ENCODE results near the gene ARL5B.

The ARL5B gene

DNA sequence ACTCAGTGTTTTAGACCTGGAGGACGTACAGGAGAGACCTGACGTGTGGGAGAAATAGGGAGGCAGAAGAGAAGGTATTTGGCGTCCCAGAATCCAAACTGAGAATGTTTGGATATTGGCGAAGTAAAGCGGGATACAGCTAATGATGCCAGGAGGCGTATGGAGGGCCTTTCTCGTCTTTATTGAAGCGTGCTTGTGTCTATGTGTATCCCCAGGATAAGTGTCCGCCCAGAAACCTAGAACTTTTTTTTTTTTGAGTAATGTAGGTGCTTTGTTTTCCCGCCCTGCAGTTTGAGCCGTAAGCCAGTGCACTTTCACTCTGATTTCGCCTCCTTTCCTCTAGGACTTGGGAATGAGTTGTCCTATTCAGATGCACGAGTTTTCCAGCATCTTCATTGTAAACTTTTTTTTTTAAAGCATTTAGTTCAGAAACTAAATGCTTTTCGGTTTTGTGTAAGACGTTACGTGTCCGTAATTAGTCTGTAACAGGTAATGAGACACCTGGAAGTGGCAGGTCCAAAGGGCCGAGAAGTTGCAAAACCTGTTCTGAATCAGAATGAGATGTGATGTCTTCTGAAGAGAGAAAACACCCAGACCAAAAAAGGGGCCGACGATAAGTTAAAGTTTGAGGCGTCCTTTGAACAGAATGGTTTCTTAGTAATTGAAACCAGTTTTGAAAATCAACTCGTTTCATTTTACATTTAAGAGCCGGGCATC is 746 bp downstream of the ARL5B start:
- DNase-seq = no peak

DNA sequence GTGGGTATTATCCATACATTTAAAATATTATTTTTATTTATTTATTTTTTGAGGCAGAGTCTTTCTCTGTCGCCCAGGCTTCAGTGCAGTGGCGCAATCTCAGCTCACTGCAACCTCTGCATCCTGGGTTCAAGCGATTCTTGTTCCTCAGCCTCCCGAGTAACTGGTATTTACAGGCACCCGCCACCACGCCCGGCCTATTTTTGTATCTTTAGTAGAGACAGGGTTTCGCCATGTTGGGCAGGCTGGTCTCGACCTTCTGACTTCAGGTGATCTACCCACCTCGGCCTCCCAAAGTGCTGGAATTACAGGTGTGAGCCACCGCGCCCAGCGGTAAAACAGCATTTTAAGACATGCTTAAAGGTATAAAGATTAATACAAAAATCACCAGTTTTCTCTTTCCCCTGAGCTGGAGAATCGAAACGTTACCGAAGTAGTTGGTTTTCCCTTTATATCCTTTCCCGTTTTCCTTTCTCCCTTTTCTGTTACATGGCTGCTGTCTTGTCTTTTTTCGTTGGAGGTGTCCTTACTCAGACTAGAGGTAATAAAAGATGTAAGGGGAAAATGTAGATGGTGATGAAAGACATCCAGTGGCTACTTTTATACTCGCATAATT is 1.7 kb downstream of the ARL5B start:
- DNase-seq = no peak

DNA sequence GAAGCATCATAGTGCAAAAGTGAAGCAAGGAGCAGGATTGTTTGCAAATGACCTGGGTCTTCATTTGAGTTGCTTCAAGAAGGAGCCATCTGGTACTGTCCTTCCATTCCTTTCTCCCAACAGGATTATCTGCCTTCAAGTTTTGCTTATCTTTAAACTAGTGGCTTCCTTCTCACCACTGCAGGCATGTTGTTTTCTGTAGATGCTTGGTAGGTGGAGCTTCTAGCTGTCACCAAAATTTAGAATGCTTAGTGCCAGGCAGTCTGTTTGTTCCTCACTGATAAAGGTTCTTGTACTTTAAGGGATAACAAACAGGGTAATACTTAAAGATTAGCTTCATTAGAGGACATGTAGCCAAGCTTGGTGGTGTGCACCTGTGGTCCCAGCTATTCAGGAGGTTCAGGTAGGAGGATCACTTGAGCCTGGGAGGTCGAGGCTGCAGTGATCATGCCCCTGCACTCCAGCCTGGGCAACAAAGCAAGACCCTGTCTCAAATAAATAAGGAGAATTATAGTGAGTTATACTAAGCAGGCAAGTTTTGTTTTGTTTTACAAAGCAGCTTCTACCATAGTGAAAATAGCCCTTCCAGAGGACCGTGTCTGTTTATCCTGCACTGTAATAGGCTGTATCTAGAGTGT is 5.7 kb downstream of the ARL5B start:
- DNase-seq = no peak

DNA sequence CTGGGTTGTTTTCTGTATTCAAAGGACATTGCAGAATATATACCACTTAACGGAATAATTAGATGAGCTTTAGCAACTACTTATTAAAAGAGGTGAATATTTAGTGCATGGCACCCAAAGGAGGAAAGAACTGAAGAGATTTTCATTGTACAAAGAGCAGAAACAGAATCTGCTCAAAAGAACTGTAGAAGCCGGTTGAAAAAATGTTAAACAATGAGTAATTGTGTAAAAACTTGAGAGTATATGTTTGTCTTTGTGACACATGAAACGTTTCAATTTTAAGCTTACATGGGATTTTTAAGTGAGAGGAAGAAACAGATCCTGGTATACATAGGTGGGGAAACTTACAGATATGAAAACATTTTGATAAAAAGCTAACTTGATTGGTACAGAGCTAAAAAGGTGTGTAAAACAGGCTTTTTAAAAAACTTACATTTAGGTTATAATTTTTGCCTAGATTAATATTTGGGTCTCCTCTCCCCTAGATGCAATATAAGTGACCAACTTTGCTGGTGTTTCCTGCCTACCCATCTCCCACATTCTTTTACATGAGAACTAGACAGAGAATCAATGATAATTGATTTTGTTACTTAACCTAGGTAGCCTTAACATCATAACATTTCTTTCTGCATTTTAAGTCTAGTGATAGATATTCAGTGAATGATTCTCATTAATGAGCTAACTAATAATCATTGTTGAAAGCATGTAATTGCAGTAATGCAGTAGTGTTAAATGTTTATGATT is 6.8 kb downstream of the ARL5B start:
- DNase-seq = no peak

DNA sequence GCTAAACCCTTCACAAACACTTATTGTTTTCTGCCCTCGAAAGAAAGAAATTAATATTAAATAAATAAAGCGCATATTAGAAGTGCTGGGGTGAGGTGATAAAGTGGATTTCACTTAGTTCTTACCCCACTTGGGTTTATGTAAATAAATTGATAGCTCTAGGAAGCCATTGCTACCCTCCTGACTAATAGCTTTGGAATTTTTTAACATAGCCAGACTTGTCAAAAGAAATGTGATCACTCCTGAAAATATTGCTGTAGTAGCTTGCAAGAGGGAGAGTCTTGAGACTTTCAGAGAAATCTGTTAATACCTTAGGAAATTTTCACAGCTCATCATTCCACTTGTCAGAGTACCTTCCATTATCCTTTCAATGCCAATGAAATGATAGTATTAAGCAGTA is 7.6 kb downstream of the ARL5B start:
- DNase-seq = no peak

DNA sequence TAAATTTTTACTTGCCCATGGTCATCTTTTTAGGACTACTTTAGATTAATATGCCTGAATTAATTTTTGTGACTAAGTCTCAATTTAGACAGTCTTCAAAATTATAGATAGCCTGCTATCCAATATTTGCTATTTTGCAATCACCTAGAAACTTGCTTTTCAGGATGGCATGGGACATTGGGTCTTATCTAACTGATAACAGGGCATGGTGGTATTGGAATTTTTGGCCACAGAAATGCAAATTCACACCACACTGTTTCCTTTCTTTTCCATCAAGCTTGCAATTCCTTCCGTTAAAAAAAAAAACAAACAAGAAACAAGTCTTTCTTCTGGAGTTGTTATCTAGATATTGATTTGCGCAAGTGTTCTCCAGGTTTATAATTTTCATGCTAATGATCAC is 8.8 kb downstream of the ARL5B start:
- DNase-seq = no peak

DNA sequence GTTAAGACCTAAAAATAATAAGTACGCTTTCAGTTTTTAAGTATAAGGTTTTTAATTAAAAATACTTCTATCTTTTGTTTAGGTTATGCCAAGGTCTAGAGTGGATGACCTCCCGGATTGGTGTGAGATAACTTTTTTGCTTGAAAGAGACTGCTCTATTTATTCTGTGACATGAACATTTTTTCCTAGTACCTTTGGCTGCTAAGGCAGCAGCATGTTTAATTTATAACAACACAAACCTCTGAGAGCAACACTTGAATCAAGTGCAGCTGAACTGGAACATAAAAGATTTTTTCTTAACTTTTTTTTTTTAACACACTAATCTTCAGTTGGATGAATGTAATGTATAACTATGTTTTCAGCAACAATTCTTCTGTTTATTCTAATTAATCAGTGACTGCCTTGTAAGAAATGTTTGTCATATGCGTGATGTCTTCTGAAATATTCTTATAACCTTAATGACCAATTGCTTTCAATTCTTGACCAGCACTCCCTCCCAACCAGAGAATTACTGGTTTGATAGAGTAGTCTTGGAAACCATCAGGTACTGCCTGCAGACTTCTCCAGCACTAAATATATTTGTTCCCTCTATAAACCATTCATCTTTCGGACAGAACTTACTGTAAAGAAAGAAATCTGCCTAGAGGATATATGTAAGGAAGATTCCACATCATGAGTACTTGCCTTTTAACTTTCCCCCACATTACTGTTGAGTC is 16.0 kb downstream of the ARL5B start:
- no peak for DNase-seq

- no peak for DNase-seq
Observed at GRCh38 chr10:18680754-18681153, 21.5 kb downstream of the ARL5B start.

GRCh38 chr10:18681366-18681765 is 22.1 kb downstream of the ARL5B start:
- no peak for DNase-seq

DNA sequence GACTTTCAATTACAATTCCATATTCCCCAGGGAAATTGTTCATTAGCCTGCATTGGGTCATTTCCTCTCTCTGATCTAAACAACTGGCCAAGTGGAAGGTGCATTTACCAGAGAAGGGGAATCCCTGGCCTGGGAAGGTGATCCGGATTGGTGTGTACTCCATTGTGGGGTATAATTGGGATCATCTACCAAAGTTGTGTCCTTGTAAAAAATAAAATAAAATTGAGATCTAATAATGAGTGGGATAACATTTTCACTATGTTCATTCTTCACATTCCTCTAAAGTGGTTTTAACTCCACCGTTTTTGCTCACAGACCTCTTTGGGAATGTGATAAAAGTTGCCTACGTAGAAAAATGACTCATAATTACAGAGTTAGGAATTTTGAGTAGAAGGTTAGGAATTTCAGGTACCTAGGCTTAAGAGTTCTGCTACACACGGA is 22.8 kb downstream of the ARL5B start:
- DNase-seq = no peak

DNA sequence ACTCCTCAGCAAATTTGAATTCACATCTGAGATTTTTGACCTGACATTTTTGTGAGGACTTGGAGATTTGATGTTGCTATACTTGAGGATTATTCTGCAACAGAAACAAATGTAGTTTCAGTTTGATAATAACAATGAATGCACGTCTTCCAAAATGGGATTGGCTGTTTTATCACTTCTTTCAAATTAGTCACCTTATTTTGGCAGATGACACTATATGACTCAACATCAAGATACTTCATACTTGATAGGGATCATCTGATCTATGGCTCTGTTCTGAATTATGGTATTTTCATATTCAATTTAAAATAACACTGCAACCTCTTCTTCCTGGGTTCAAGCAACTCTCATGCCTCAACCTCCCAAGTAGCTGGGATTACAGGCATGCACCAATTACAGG is 24.2 kb downstream of the ARL5B start:
- DNase-seq = no peak

GRCh38 chr10:18684416-18684815 is 25.2 kb downstream of the ARL5B start:
- DNase-seq = no peak

DNA sequence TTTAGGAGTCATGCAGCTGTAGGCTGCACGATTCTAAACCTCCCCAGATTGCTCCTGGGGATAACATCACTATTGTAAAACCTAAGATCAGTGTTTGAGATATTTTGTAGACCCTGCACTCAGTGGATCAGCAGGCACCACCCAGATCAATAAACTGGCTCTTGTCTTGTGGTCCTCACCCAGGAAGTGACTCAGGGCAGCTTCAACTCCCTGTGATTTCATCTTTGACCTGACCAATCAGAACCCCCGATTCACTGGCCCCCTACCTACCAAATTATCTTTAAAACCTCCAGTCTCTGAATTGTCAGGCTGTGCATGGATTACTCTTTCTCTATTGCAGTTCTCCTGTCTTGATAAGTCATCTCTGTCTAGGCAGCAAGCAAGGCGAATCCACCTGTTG is 25.7 kb downstream of the ARL5B start:
- DNase-seq = no peak

DNA sequence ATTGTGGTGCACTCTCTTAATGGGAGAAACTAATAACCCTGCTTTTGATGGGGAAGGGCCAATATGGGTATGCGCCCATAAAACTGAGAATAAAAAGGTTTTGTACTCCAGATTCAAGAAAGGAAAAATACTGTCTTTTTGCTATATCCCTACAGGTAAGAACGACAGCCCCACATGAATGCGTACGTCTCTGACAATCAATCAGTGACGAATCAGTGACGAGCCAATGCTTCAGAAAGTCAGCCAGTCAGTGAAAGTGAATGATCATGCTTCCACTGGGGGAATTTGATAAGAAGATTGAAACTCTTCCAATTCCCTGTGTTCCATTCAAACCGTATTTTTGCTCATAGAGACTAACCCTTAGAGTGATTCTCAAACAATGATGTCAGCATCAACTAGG is 26.3 kb downstream of the ARL5B start:
- no peak for DNase-seq

DNA sequence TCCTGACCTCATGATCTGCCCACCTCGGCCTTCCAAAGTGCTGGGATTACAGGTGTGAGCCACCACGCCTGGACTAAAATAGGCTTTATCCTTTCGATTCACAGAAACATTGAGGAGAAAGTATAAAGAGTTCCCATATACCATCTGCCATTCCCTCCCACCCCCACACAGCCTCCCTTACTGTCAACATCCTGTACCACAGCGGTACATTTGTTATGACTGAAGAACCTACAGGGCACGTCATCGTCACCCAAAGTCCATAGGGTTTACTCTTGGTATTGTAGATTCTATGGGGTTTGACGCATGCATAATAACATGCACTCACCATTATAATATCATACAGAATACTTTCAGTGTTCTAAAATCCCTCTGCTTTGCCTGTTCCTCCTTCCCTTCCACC is 28.0 kb downstream of the ARL5B start:
- DNase-seq = no peak

DNA sequence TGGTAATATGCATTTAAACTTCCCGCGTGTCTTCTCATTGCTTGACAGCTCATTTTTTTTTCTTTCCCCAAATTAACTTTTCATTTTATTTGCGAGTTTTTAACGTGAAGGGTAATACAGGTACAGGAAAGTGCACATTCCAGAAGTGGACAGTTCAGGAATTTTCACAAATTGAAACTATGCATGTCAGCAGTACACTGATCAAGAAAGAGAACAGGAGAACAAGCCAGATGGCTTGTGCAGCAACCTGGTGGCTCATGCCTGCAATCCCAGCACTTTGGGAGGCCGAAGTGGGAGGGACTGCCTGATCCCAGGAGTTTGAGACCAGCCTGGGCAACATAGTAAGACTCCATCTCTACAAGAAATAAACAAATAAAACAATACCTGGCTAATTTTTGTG is 28.5 kb downstream of the ARL5B start:
- no peak for DNase-seq

- no peak for DNase-seq
Observed at GRCh38 chr10:18689498-18689897, 30.3 kb downstream of the ARL5B start.

DNA sequence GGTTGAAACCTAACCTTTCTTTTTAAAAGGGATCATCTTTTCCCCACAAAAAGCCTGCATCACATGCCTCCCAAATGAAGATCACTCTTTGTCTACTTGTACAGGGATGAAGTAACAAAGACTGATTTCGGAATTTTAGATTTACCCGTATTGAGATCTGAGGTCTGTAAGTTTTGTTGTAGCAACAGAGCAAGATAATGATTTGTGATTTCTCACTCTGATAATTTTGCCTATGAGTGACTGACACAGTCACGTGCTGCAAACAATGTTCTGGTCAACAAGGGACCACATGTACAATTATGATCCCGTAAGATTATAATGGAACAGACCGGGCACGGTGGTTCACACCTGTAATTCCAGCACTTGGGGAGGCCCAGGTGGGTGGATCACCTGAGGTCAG is 31.3 kb downstream of the ARL5B start:
- no peak for DNase-seq

DNA sequence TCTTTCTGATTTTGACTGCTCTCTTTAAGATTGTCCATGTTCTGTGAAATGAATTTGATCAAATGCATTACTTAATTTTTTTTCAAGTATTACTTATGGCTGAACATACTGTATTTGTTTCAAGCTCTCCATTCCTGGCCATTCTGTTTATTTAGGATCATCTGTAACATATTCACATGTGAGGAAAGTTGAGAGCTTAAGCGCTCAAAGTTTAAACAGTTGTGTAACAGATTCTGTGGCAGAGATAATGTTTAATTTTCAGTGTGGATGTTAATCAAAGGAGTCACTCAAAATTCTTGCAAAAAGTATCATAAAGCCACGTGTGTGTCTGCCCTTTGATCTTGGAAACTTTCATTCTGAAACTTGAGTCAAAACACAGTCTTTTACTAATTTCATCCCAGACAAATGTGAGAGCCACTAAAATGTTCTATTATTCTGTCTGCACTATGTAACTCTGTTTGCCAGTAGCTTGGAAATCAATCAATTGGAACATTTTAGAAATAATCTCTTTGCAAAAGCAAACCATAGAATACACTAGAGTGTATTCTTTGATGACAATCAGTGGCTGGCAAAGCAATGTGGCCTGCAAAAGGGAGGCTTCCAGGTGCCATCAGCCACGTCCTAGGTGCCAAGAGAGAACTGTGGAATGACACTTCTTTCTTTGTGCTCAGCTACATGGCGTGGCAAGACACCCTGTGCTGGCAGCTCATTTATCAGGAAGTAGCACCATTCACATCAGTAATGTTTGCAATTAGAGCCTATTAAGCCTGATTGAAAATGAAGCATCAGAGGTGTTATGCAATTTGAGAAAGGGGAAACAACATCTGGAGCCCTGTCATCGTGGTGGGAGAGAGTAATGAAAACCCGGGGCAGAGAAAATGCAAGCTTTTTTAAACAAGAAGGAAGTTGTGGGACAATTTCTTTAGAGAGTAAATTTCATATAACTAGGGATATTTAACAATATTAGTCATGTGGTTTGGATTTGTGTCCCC is 40.9 kb downstream of the ARL5B start:
- DNase-seq = no peak

- no peak for DNase-seq
Observed at GRCh38 chr10:18703521-18703920, 44.3 kb downstream of the ARL5B start.

GRCh38 chr10:18710201-18710653 is 51.0 kb downstream of the ARL5B start:
- no peak for DNase-seq

GRCh38 chr10:18713077-18713476 is 53.8 kb downstream of the ARL5B start:
- DNase-seq = no peak

Data from activated effector memory CD4-positive, alpha-beta T cell treated with Interleukin-2 at 50 U/mL for 16 hours (primary cell).